Natural killer cell (primary cell): ENCODE measurements around the gene DNTT. TPM values are rescaled to one million over a fixed set of nuclear protein-coding genes. Genes with fewer than 3 reads are reported as not detected.

Source experiments
- ATAC-seq, 3 donors: fragments of 150-1000 bp in 2 of 3; fragments of 200-7000 bp in 1 of 3; cut with Tn5 transposase; 1 replicate in 1 of 3; 2 replicates in 2 of 3; pipeline ENCODE4 v1.10.0; 2021; ENCODE audit warnings: mild to moderate bottlenecking in 2 of 3, moderate library complexity in 2 of 3
- DNase-seq, 2 donors: peaks; one replicate each; pipeline versions ENCODE4 v3.0.0 to v3.0.0-alpha.2; 2013 to 2021; ENCODE audit warnings: mixed read lengths in 1 of 2
- H3K27ac ChIP-seq: one replicate; pipeline ENCODE4 v1.5.1; 2013; ENCODE audit warnings: mild to moderate bottlenecking, low read length
- H3K27me3 ChIP-seq: one replicate; pipeline ENCODE4 v1.6.1; 2013; ENCODE audit warnings: low read length; ENCODE audit not compliant: control insufficient read depth, insufficient read depth
- H3K36me3 ChIP-seq: one replicate; pipeline ENCODE4 v1.6.1; 2013; ENCODE audit warnings: low read length; ENCODE audit not compliant: control insufficient read depth, insufficient read depth
- H3K4me1 ChIP-seq: one replicate; pipeline ENCODE4 v1.6.1; 2013; ENCODE audit warnings: low read length; ENCODE audit not compliant: control insufficient read depth, insufficient read depth
- H3K4me3 ChIP-seq: one replicate; pipeline ENCODE4 v1.5.1; 2013; ENCODE audit warnings: low read length
- H3K9me3 ChIP-seq: one replicate; pipeline ENCODE4 v1.6.1; 2013; ENCODE audit warnings: low read length; ENCODE audit not compliant: control insufficient read depth, insufficient read depth
- H3K27ac Mint-ChIP-seq, 2 donors: one replicate each; pipeline ENCODE4 v1.8.0; 2022; ENCODE audit warnings: mild to moderate bottlenecking in 2 of 2, mixed read lengths in 2 of 2, moderate library complexity in 1 of 2
- H3K27me3 Mint-ChIP-seq, 2 donors: one replicate each; pipeline ENCODE4 v1.8.0; 2022; ENCODE audit warnings: low read depth in 2 of 2, mixed read lengths in 2 of 2
- H3K36me3 Mint-ChIP-seq: one replicate; pipeline ENCODE4 v1.8.0; 2022; ENCODE audit warnings: mixed read lengths
- H3K4me1 Mint-ChIP-seq, 2 donors: one replicate each; pipeline ENCODE4 v1.8.0; 2022; ENCODE audit warnings: mixed read lengths in 2 of 2
- H3K4me3 Mint-ChIP-seq: one replicate; pipeline ENCODE4 v1.8.0; 2022; ENCODE audit warnings: mild to moderate bottlenecking, moderate library complexity, mixed read lengths
- H3K9me3 Mint-ChIP-seq, 2 donors: one replicate each; pipeline ENCODE4 v1.8.0; 2022; ENCODE audit warnings: mixed read lengths in 2 of 2
- WGBS: methylation state at CpG from one replicate; pipeline ENCODE4 v1.1.7; 2013; ENCODE audit warnings: missing lambda C conversion rate; ENCODE audit not compliant: insufficient coverage; 5-methylcytosine and 5-hydroxymethylcytosine counted together
- intact Hi-C: fragments of 100-400 bp; cut with micrococcal nuclease; formaldehyde crosslinking; loops from one replicate; pipeline ENCODE4 v1.14.2; 2022
- total RNA-seq, 4 donors: library from RNA; stranded (reverse); fragments of 120-200 nt in 1 of 4; gene quantifications; one replicate each; pipeline versions ENCODE4 v1.2.3 to v1.2.4, GENCODE V29; 2013 to 2022
- TF ChIP-seq, protein P1 (sequence below): fragments of 200-600 bp; IDR thresholded peaks from one replicate; pipeline ENCODE4 v1.8.0; 2022; ENCODE audit warnings: antibody characterized with exemption

Gene DNTT
- total RNA-seq, 3 donors from 2014 or later (not counting 1 experiment from before 2014, with no cell fraction given) = not detected

DNA sequence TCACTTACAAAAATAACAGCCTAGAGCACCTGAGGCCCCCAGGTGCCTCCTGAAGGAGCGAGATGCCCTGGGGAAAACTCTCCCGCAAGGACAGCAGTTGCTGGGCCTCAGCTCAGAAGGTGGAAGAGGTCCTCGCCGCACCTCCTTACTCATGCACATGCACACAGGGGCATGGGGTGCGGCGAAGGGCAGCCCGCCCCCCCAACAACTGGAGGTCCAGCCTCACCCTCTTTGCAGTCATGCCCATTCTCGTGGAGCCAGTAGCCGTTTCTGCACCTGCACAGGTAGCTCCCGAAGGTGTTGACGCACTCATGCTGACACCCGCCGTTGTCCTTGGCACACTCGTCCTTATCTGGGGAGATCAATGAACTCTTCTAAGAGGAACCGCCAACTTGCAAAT is 74.5 kb downstream of the DNTT start:
- peaks cover 16 to 19% of the 10 kb centered on the region in 2 donors for H3K4me1 Mint-ChIP-seq
- Histone ChIP-seq H3K27ac (no peak overlapping the region), H3K4me3 (no peak overlapping the region), H3K36me3 (no peaks in the 10 kb centered on the region), H3K9me3 (no peaks in the 10 kb centered on the region), H3K27me3 (no peaks in the 10 kb centered on the region), H3K4me1 (peaks cover 15% of the 10 kb centered on the region)
- intact Hi-C loops = no loop called here
- ATAC-seq (no peak), DNase-seq (no peak)
- H3K4me3 Mint-ChIP-seq = no peak overlapping the region
- WGBS = 90% methylated on average over 15 of the region's 15 CpGs
- no peak overlapping the region for H3K27ac Mint-ChIP-seq
- H3K9me3 Mint-ChIP-seq = no peaks in the 10 kb centered on the region
- peaks cover 16 to 29% of the 10 kb centered on the region in 2 donors for H3K27me3 Mint-ChIP-seq
- TF ChIP-seq, protein P1, sequence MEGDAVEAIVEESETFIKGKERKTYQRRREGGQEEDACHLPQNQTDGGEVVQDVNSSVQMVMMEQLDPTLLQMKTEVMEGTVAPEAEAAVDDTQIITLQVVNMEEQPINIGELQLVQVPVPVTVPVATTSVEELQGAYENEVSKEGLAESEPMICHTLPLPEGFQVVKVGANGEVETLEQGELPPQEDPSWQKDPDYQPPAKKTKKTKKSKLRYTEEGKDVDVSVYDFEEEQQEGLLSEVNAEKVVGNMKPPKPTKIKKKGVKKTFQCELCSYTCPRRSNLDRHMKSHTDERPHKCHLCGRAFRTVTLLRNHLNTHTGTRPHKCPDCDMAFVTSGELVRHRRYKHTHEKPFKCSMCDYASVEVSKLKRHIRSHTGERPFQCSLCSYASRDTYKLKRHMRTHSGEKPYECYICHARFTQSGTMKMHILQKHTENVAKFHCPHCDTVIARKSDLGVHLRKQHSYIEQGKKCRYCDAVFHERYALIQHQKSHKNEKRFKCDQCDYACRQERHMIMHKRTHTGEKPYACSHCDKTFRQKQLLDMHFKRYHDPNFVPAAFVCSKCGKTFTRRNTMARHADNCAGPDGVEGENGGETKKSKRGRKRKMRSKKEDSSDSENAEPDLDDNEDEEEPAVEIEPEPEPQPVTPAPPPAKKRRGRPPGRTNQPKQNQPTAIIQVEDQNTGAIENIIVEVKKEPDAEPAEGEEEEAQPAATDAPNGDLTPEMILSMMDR = no peak
- no peaks in the 10 kb centered on the region for H3K36me3 Mint-ChIP-seq

DNA sequence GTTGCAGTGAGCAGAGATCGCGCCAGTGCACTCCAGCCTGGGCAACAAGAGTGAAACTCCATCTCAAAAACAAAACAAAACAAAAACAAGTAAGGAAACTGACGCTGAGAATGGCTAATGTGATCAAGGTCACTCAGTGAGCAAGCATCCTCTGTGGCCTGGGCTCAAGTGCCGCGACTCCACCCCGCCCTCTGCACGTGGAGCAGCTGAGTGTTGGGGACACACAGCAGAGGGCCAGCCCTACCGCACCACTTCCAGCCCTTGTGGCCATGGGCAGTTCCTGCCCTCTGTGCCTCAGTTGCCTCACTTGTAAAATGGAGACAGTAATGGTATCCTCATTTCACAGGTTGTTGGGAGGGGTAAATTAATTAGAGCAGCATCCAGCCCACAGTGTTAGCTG is 75.5 kb downstream of the DNTT start:
- 83% methylated on average over 8 of the region's 8 CpGs for whole genome bisulfite sequencing
- Mint-ChIP-seq H3K27ac (no peak overlapping the region), H3K9me3 (no peaks in the 10 kb centered on the region), H3K36me3 (no peaks in the 10 kb centered on the region), H3K4me3 (no peak overlapping the region), H3K4me1 (peaks cover 11 to 12% of the 10 kb centered on the region in 2 donors), H3K27me3 (peaks cover 7 to 19% of the 10 kb centered on the region in 2 donors)
- TF ChIP-seq, protein P1 = no peak
- H3K4me1 ChIP-seq = peaks cover 13% of the 10 kb centered on the region
- H3K27ac ChIP-seq = no peak overlapping the region
- no peaks in the 10 kb centered on the region for H3K9me3 ChIP-seq
- DNase-seq = no peak
- no peak for ATAC-seq
- intact Hi-C loops = no loop called here
- H3K27me3 ChIP-seq = no peaks in the 10 kb centered on the region
- H3K4me3 ChIP-seq = no peak overlapping the region
- H3K36me3 ChIP-seq = no peaks in the 10 kb centered on the region

DNA sequence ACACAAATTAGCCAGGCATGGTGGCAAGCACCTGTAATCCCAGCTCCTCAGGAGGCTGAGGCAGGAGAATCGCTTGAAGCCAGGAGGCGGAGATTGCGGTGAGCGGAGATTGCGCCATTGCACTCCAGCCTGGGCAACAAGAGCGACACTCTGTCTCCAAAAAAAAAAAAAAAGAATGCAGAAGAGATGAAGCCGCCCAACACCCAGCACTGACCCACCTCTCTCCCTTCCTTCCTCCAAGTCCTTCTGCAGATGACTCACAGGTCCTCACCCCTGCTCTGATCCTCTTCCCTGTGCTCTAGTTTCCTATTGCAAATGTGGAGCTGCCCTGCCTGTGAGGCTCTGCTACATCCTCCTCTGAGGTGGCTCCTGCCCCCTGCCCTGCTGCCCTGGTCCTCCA is 76.6 kb downstream of the DNTT start:
- Mint-ChIP-seq H3K27me3 (peaks cover 0 to 8% of the 10 kb centered on the region in 2 donors), H3K4me3 (no peak overlapping the region), H3K27ac (no peak overlapping the region), H3K9me3 (no peaks in the 10 kb centered on the region), H3K4me1 (peaks cover under 1 to 1% of the 10 kb centered on the region in 2 donors), H3K36me3 (no peaks in the 10 kb centered on the region)
- TF ChIP-seq, protein P1 = no peak
- Histone ChIP-seq H3K9me3 (no peaks in the 10 kb centered on the region), H3K36me3 (no peaks in the 10 kb centered on the region), H3K27me3 (no peaks in the 10 kb centered on the region), H3K27ac (no peak overlapping the region), H3K4me3 (no peak overlapping the region), H3K4me1 (peaks cover 5% of the 10 kb centered on the region)
- DNase-seq (no peak), ATAC-seq (peak in 1 of 3 donors; percentile 35)
- WGBS = 94% methylated on average over 7 of the region's 7 CpGs
- intact Hi-C loops = no loop called here

DNA sequence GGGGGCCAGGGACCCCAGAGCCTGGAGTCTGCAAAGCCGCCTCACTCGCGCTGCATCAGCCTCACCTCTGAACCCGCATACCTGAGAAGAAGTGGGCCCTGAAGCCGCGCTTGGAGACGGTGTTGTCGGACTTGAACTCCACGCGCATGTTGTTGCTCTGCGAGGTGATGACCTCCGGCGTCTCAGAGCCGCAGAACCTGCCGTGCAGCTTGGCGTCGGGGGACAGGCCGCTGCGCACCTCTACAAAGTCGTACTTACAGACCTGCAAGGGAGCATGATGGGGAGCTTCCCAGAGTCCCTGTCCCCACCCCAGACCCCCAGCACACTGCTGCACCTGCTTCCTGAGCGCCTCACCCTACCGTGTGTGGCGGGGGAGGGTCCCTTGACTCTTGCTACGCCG is 80.3 kb downstream of the DNTT start:
- Histone ChIP-seq H3K4me1 (peaks cover 5% of the 10 kb centered on the region), H3K36me3 (no peaks in the 10 kb centered on the region), H3K4me3 (no peak overlapping the region), H3K9me3 (no peaks in the 10 kb centered on the region), H3K27me3 (no peaks in the 10 kb centered on the region), H3K27ac (no peak overlapping the region)
- H3K4me3 Mint-ChIP-seq = no peak overlapping the region
- peaks cover 5 to 20% of the 10 kb centered on the region in 2 donors for H3K27me3 Mint-ChIP-seq
- H3K27ac Mint-ChIP-seq = no peak overlapping the region
- intact Hi-C loops = no loop called here
- no peak for ATAC-seq
- no peaks in the 10 kb centered on the region for H3K36me3 Mint-ChIP-seq
- DNase-seq = no peak
- no peaks in the 10 kb centered on the region for H3K9me3 Mint-ChIP-seq
- H3K4me1 Mint-ChIP-seq = no peaks in the 10 kb centered on the region
- TF ChIP-seq, protein P1 = no peak
- 82% methylated on average over 25 of the region's 25 CpGs for WGBS
